HG03060 (cell line): ENCODE results near the gene RBFOX2.
A peak's percentile ranks its signal among the peaks of the same experiment; 100 is the strongest.
"Not testable (repeated sequence)": the region's sequence is repeated elsewhere in the genome, so short reads cannot be mapped to it uniquely, and the experiment has no call there.

Source experiments
- ATAC-seq: cut with Tn5 transposase; IDR thresholded peaks from one replicate; pipeline ENCODE4 v1.9.1; 2021; ENCODE audit warnings: low read depth, moderate number of reproducible peaks; ENCODE audit not compliant: unreplicated experiment

RBFOX2 gene

DNA sequence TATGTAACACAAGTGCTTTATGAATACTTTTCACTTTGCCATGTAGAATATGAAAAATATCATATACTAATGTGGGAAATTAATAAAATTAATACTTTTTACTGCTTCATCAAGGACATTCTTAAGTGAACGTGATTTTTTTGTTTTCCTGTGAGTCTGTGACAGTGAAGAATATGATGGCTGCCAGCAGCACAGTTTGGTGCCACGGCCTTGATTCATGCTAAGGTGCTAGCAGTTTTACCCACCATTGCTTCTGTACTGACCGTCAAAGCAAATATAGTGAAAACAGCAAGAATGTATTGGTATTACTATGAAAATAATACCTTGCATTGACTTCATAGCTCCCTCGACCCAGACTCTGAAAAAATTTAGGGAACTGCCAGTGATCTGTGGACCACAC, 231.2 kb downstream of the RBFOX2 start:
- ATAC-seq = no peak

DNA sequence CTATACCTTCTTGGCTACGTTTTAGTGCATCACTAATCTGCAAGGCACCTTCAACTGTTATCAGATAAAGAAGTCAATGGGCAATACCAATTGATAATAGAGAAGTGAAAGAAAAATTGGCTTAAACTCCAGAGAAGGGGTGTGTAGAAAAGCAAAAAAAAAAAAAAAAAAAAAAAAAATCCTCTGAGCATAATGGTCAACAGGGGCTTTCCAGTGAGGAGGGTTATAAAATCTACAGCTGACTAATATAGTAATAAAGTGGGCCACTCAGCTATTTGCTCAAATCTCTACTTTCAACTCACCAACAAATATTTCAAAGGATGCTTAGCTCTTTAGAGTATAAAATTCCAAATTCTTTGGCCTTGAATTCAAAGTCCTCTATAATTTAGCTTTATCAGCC, 233.1 kb downstream of the RBFOX2 start:
- ATAC-seq = no peak

DNA sequence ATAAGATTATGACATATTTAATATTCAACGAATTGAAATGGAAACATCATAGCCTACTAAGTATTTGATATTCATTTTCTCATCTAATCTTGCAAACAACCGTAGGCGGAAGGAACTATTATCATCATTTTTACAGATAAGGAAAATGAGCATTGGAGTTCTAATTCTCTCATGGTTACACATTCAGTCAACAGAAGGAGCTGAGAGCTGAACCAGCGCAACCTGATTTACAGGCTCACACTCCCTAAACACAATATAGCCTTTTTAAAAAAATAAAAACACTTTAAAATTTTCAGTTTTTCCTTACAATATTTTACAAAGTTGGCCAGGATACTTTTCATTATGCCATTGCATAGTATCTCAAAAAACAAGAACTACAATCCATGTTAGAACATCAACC, 236.1 kb downstream of the RBFOX2 start:
- no peak for ATAC-seq

DNA sequence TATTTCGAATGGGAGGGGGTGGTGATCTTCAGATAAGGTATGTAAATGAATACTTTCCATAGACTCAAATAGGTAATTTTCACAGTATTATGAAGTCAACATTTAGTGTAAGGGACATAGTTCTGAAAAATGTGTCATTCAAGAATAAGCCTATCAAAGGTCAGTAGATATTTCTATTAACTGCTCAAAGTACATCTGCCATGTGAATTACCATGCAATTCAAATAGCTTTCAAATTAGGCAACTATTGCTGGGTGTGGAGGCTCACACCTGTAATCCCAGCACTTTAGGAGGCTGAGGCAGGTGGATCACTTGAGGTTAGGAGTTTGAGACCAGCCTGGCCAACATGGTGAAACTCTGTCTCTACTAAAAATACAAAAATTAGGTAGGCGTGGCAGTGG, 236.8 kb downstream of the RBFOX2 start:
- not testable (repeated sequence) for ATAC-seq

DNA sequence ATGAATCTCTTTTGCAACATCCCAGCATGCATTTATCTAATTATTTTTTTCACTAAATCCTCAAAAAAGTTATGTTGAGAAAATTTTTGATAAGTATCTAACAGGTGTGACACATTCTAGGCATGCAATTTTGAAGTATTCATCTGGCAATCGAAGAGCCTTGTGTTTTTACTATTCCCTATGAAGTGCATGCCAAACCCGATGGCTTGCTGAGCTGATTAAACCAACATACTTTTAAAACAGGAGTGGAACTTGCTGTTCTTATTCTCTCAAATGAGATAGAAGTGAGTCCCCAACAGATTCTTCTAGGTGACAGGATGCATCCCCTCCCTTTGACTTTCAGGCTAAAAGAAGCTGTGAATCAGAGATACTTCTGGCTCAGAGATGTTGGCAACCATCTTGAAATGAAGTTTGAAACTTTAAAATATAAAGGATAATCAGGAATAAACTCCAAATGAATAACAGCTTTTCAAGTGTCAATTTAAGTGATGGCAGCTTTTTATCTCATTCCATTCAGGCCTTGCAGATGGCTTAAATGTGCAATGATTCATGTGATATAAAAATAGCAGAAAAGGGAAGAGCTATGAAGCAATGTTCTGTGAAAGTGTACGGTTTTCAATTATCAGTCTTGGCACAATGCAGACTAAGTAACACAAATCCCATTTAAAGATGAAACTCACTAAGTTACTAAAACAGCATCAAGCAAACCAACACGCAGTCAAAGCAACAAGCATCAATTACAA, 243.3 kb downstream of the RBFOX2 start:
- ATAC-seq = no peak

DNA sequence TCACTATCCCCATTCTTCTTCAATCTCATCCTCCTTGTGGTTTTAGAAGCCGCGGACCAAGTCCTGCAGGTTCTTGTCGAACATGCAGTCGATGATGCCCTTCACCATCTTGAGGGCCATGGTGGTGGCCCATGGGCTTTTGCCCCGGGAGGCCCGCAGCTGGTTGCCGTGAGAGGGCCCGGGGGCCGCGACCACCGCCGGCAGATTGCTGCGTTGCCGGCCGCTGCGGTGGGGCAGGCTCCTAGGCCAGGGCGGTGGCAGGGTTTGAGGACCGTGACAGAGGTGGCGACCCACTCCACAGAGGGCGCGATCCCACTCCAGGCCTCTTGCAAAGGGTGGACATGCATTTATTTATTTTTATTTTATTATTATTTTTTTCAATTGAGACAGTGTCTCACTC, 244.0 kb downstream of the RBFOX2 start:
- no peak for ATAC-seq

DNA sequence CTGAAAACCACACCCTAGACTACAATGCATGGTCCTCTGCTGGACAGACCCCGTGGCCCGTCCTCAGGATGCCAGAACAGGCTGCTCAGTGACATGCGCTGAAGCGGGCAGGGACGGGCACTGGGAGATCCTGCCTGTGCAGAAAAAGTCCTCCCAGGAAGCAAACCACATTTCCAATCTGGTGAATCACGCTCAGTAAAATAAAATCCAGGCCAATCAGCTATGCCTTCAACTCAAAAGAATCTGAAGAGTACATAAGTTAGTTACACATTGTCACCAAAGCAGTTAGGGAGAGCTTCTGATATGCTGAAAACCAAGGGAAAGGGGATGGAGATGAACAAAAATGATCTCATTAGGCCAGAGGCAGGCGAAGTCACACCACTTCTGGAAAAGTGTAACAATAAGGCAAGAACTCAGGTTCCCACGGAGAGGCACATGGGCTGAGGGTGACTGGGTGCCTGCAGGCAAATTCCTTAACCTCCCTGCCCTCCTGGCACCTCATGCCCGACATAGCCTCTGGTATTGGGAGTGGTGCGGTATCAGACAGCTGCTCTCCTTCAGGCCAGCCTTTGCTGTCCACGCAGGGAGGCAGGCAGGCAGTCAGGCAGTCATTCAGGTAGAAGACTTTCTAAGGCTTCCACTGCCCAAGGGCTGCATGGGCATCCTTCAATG, 244.5 kb downstream of the RBFOX2 start:
- ATAC-seq = no peak

DNA sequence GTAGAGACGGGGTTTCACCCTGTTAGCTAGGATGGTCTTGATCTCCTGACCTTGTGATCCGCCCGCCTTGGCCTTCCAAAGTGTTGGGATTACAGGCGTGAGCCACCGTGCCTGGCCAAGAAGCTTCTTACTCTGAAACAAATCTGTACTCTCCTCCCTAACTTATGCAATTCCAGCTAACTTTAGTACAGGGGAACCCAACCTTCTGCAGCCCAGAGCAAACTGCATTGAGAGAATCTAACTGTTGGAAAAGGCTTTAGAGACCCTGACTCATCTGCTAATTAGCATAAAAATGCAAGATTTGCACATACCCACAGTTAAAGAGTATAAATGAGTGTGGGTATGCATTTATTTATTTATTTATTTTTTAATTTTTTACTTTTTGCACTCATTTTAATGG, 246.1 kb downstream of the RBFOX2 start:
- no peak for ATAC-seq

DNA sequence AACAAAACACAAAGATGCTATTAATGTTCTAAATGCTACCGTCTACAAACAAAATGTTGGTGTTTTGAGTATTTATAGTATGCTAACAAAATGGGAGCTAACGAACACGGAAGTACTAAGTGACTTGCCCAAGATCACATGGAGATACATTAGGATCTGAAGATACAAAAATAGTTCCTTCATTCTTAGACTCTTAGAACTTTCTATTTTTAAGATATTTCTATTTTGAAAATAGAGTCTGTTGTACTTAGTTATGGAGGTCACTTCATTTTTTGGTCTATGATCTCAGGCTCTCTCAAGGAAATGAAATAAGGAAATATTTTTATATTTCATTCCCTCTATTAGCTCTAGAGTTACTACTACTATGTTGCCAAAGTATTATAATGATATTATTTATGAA, 246.7 kb downstream of the RBFOX2 start:
- ATAC-seq = no peak

DNA sequence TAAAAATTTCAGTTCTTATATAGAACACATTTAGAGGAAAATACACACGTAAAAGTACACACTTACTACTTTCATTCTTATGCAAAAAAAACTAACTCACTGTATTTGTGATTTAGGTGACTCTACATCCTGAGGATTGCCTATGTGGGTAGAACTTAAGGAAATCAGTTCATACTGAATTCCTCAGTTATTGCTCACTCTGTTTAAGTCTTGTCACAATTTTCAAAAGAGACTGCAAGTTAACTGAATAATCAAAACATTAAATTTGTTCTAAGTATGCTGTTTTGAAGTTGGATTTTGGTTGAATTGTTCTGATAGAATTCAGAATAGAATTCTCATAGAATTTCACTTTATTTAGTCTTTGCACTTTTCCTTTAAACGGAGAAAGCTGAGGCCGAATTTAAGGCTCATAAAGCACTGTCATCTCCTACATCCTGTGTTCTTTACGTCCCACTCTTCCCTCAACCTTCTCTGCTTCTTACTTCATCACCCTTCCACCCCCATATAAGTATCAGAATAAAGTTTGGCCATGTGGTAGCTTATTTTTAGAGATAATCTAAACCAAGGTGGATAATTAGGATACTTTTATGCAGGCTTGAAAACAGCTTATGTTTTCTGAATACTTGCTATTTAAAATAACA, 251.2 kb downstream of the RBFOX2 start:
- no peak for ATAC-seq

DNA sequence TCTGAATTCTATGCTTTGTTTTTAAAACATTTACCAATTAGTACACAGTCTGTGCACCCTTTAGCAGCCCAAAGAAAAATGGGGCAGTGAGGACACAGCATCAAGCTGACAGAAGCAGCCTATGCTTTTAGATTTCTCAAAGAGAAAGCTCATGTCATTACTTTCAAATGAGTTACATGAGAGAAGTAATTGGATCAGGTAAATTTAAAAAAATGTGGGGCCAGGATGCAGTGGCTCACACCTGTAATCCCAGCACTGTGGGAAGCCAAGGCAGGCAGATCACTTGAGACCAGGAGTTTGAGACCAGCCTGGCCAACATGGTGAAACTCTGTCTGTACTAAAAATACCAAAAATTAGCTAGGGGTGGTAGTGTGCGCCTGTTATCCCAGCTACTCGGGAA, 253.3 kb downstream of the RBFOX2 start:
- ATAC-seq = no peak

DNA sequence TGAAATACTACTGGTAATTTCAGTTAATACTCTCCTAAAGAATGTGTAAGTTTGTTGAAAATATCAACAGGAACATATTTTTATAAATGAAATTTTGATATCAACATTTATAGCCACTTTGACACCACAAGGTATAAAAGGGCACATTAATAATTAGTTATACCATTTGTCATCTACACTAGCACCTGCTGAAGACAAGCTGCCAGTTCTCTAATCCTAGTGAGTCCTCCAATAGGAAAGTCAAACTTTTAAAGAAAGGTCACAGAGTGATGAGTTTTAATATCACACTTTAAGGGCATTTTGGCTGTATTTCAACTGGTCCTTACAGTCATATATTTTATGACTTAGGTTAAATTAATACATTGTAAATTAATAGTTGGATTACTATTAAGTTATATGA, 258.6 kb downstream of the RBFOX2 start:
- ATAC-seq = no peak

DNA sequence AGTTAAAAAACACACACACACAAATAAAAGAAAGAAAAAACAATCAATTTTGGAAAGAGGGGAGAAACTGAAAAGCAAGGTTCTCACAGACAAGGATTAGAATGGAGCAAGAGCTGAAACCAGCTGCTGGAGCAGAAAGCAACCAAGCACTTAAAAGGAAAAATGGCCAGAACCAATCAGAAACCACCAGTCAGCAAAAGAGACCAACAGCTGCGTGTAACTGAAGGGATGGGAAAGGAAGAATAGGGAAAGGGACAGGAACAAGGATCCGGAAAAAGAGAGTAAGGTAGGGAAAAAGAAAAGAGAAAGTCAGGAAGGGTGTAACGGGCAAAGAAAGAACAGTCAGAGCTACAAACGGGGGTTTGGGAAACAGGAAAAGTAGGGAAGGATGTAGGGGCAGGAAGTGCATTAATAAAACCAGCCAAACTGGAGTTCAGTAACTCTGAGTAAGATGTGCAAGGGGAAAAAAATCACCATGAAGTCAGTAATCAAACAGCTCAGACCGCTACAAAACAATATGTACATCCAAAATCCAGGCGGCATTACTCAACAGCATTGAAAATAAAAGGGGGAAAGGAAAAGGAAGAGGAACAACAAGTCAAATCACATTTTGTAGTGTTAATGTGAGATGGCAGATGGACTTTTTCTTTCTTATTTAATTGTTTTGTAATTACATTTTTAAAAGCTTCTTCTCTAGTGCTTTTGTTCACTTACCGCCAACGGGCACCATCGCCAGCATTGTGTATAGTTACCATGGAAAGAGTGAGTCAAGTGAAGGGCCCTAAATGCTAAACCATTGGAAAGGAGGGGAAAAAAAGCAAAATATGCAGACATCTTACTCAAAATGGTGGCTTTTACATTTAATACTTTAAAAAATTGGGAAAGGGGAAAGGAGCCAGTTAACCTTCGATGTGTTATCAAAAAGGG, 261.7 kb downstream of the RBFOX2 start:
- no peak for ATAC-seq

DNA sequence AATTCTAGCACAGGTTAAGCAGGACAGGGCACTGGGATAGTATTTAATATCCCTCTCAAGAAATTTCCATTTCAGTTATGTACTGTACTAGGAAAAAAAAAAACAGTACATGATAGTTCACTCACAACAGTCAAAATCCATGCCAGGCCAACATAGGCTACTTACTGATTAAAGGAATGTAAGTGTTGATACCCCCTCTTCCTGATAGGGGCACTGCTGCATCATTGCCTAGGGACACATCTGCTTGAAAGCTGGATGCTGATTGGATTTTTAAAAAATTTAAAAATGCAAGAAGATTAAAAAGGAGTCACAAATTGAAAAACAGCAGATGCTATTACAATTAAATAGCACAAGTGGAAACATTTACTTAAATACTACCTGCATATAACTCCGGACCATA, 267.6 kb downstream of the RBFOX2 start:
- no peak for ATAC-seq

DNA sequence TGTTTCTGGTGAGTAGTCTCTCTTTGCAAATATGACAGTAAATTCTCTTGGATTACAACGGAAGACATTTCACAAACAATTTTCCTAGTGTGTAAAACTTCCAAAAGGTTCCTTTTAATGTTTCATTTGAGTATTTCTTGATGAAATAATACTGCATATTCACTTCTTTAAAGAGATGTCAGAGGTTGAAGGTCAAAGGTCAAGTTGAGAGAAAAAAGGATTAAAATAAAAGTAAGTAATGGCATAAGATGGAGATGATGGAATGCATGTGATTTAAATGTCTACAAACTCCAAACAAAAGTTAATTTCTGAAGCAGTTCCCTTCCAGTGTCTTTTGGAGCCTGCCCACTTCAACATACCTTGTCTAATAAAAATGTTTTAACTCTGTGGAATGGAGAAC, 270.2 kb downstream of the RBFOX2 start:
- ATAC-seq = no peak

DNA sequence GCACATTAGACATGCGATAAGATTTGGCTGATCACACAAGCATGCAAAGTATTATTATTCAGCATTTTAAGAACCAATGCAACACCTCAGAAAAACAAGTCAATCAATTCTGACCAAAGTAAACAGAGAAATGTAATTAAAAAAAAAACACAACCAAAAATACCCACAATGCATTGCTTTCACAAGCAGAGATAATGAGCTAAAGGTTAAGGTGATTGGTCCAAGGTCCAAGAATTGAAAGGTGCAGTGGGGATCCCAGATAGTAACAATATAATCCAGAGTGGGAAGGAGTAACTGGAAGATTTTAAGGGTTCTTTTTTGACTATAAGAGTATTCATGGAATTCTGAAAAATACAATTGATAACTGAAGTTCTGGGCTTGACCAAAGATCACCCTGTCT, 271.9 kb downstream of the RBFOX2 start:
- ATAC-seq = no peak

DNA sequence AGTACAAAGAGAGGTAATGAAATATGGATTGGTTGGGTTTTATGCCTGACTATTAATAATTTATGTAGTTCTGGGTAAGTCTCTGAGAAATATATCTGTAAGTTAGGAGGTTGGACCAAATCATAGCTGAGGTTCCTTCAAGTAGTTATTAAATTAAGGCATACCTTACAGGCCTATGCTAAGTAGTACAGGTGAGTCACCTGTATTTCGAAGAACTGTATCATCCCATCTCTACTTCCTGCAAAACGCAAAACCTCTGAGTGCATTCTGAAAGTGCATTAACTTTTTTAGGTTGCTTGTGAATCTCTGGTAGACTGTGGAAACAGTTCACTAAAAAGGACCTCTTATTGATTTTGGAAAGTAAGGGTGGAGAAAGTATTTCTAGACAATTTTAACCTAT, 273.9 kb downstream of the RBFOX2 start:
- no peak for ATAC-seq

DNA sequence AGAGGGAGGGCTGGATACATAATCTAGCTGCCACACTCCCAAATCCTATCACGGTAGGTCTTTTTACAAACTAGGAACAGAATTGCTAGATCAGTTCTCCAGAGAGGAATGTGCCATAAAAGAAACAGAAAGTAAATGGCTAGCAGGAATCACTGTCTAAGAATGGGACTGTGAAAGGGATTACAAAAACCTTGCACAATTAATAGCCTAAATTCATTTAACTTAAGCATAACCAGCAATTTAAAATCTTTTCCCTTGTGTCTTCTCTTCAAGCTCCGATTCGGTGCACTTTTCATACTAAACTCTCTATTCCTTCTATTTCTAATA, 275.8 kb downstream of the RBFOX2 start:
- no peak for ATAC-seq

DNA sequence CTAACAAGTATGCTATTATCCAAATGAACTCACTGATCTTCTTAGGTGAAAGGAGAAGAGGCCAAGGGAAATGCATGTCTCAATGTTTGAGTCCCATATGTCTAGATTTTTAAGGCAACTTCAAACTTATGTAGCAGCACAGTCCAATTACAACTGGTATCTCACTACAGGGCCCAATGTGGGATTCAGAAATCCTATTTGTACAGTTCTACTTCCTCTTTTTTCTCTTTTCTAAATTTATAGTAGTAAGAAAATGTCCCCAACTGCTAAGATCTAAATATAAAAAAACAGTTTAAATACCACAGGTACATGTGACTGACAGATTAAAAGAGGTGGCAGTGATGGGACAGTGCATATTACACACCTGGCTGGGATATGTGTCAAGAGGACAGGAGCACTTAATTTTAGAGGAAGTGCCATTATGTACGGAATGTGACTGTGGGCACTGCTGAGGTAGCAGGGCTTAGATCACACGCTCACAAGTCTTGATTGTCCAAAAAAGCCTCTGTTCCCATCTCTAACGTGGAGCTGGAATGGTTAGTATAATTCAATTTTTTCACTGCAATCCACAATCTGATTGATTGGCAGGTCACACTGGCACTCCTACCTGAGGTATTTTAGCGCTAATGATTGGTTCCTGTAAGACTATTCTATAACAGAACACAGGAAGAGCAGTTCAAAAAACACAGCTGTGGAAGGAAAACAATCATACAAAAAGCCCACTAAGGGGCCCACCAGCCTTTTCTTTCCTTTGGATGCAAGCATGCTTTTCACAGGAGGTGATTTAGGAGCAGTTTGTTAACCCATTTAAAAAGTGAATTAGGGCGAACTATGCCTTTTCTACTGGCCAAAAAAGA, 276.4 kb downstream of the RBFOX2 start:
- no peak for ATAC-seq

DNA sequence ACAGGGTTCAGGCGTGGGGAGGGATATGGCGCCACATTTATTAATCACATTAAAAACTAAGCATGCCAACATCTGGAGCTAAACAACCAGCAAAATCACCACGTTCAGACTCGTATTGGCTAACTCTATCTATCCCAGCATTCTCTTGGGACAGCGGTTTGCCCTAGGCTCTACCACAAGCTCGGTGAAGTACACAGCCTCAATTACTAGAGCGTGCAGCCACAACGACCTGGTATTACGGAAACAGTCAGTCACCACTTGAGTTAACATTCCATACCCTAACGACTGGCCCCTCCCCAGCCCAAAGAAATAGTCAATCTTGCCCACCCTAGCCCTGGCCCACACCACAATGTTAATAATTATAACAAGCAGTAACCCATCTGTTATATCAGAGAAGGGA, 278.8 kb downstream of the RBFOX2 start:
- ATAC-seq = peak; percentile 73
